Calu3 (cell line): Measurements from ENCODE around the gene TLL2. TPM values are rescaled to one million over a fixed set of nuclear protein-coding genes. Genes with fewer than 3 reads are reported as not detected.

Experiments used
- BruUV-seq: library from RNA; stranded (reverse); fragments of 400-500 nt; replicated peaks from 2 replicates; lab custom pipeline; 2021; lab: Mats Ljungman, UMichigan
- CTCF ChIA-PET: fragments of 300-600 bp; sonication (Branson Sonifier 250); formaldehyde crosslinking; loops from one replicate; lab custom pipeline; 2022; ENCODE audit warnings: antibody characterized with exemption; lab: Charles Lee
- DNase-seq: peaks from one replicate; pipeline ENCODE4 v3.0.0; 2022
- H3K27ac Mint-ChIP-seq: one replicate; pipeline ENCODE4 v1.8.0; 2022; ENCODE audit warnings: mixed read lengths; ENCODE audit not compliant: unreplicated experiment
- H3K27me3 Mint-ChIP-seq: one replicate; pipeline ENCODE4 v1.8.0; 2022; ENCODE audit warnings: mixed read lengths; ENCODE audit not compliant: unreplicated experiment
- H3K36me3 Mint-ChIP-seq: one replicate; pipeline ENCODE4 v1.8.0; 2022; ENCODE audit warnings: mild to moderate bottlenecking, moderate library complexity, mixed read lengths; ENCODE audit not compliant: insufficient read depth, unreplicated experiment
- H3K4me1 Mint-ChIP-seq: one replicate; pipeline ENCODE4 v1.8.0; 2022; ENCODE audit warnings: mild to moderate bottlenecking, low read depth, mixed read lengths; ENCODE audit not compliant: unreplicated experiment
- H3K4me3 Mint-ChIP-seq: one replicate; pipeline ENCODE4 v1.8.0; 2022; ENCODE audit warnings: mild to moderate bottlenecking, low read depth, moderate library complexity, mixed read lengths; ENCODE audit not compliant: unreplicated experiment
- H3K9me3 Mint-ChIP-seq: one replicate; pipeline ENCODE4 v1.8.0; 2022; ENCODE audit warnings: low read depth, mixed read lengths; ENCODE audit not compliant: unreplicated experiment
- CTCF ChIP-seq: fragments of 200-600 bp; IDR thresholded peaks from one replicate; pipeline ENCODE4 v1.8.0; 2022; ENCODE audit warnings: antibody characterized with exemption; ENCODE audit not compliant: unreplicated experiment
- intact Hi-C: fragments of 100-400 bp; cut with micrococcal nuclease; formaldehyde crosslinking; loops from one replicate; pipeline ENCODE4 v1.10.0; 2022; ENCODE audit not compliant: unreplicated experiment
- total RNA-seq: library from RNA; stranded (reverse); gene quantifications from 2 replicates; pipeline ENCODE4 v1.2.3, GENCODE V29; 2022

The TLL2 gene
- total RNA-seq, 1 experiment from 2014 or later, result 0.66 TPM

DNA sequence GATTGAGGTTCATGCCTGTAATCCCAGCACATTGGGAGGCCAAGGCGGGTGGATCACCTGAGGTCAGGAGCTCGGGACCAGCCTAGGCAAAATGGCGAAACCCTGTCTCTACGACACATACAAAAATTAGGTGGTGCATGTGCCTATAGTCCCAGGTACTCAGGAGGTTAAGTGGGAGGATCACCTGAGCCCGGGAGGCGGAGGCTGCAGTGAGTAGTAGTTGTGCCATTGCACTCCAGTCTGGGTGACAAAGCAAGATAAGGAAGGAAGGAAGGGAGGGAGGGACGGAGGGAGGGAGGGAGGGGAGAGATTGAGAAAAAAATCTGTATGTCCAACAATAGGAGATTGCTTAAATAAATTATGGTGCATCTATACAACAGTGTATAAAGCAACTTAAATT, 13.2 kb downstream of the TLL2 start:
- intact Hi-C loops, result no loop called here
- no peak for TF ChIP-seq CTCF
- no peak overlapping the region for H3K4me3 Mint-ChIP-seq
- peaks cover 12% of the 10 kb centered on the region for H3K4me1 Mint-ChIP-seq
- no TSS peak for BruUV-seq
- H3K27me3 Mint-ChIP-seq, result peaks cover 2% of the 10 kb centered on the region
- no peaks in the 10 kb centered on the region for H3K36me3 Mint-ChIP-seq
- no peaks in the 10 kb centered on the region for H3K9me3 Mint-ChIP-seq
- no peak overlapping the region for H3K27ac Mint-ChIP-seq
- DNase-seq, result no peak
- CTCF ChIA-PET, result no interaction called here

GRCh38 chr10:96500050-96500449, 13.7 kb downstream of the TLL2 start:
- Mint-ChIP-seq H3K4me1 (peaks cover 12% of the 10 kb centered on the region), H3K27me3 (peaks cover 7% of the 10 kb centered on the region), H3K27ac (no peak overlapping the region), H3K4me3 (no peak overlapping the region), H3K36me3 (no peaks in the 10 kb centered on the region), H3K9me3 (no peaks in the 10 kb centered on the region)
- intact Hi-C loops, result no loop called here
- CTCF ChIA-PET, result no interaction called here
- no TSS peak for BruUV-seq
- TF ChIP-seq CTCF, result no peak
- no peak for DNase-seq

- Mint-ChIP-seq H3K27ac (no peak overlapping the region), H3K4me1 (peaks cover 10% of the 10 kb centered on the region), H3K4me3 (no peak overlapping the region), H3K36me3 (no peaks in the 10 kb centered on the region), H3K9me3 (no peaks in the 10 kb centered on the region), H3K27me3 (peaks cover 24% of the 10 kb centered on the region)
- CTCF ChIA-PET, result interaction anchor here (0.7 kb wide), 1 partner anchor 20 kb away, joined by 3 read pairs; no protein-coding TSS in a partner anchor
- no TSS peak for BruUV-seq
- DNase-seq, result no peak
- TF ChIP-seq CTCF, result no peak
- intact Hi-C loops, result no loop called here
These were observed 16.3 kb downstream of the TLL2 start for GRCh38 chr10:96497391-96497790.

DNA sequence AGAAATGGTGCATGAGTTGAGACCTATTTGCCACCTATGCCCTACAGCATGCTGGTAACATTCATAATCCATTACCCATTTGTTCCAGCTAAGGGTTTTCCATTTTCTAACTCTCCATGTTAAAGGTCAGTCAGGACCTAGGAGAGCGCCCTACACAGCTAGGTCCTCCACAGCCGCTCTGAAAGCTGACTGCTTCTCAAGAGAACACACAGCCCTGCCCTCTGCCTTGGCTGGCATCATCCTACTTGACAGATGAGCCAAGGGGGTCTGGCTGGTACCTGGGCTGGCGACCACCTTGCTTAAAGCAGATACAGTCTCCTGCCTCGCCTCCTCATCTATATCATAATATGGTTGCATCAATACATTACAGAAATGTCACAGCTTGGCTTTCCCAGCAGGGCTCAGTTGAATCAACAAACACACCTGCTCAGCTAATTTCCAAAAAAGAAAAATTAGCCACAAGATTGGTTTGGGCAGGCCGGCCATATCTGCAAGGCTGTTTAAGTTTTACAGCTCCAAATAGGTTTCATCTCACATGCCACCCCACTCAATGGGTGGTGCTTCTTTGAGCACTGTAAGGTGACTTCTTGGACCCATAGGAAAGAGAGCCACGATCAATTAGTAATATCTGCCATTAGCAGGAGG, 17.3 kb downstream of the TLL2 start:
- TF ChIP-seq CTCF, result no peak
- peaks cover 24% of the 10 kb centered on the region for H3K27me3 Mint-ChIP-seq
- intact Hi-C loops, result no loop called here
- no peak for DNase-seq
- H3K9me3 Mint-ChIP-seq, result no peaks in the 10 kb centered on the region
- no peaks in the 10 kb centered on the region for H3K36me3 Mint-ChIP-seq
- no TSS peak for BruUV-seq
- H3K4me1 Mint-ChIP-seq, result no peaks in the 10 kb centered on the region
- no peak overlapping the region for H3K4me3 Mint-ChIP-seq
- no peak overlapping the region for H3K27ac Mint-ChIP-seq
- CTCF ChIA-PET, result no interaction called here
